Mammary epithelial cell (primary cell): ENCODE measurements around the gene POLA1.

Experiments used
- EZH2 ChIP-seq: IDR thresholded peaks from 2 replicates; pipeline ENCODE4 v1.6.1; 2012; ENCODE audit warnings: low read length, inconsistent platforms, borderline replicate concordance
- TF ChIP-seq, protein P1 (sequence below), 2 donors: IDR thresholded peaks in 1 of 2; conservative IDR thresholded peaks in 1 of 2; 2 replicates each; pipeline ENCODE4 v1.5.1; 2011 to 2012; ENCODE audit warnings: inconsistent platforms in 2 of 2, low read length in 2 of 2, mild to moderate bottlenecking in 2 of 2, control low read depth in 1 of 2, low read depth in 1 of 2; ENCODE audit not compliant: insufficient read depth in 1 of 2; ENCODE audit errors: extremely low read depth in 1 of 2

DNA sequence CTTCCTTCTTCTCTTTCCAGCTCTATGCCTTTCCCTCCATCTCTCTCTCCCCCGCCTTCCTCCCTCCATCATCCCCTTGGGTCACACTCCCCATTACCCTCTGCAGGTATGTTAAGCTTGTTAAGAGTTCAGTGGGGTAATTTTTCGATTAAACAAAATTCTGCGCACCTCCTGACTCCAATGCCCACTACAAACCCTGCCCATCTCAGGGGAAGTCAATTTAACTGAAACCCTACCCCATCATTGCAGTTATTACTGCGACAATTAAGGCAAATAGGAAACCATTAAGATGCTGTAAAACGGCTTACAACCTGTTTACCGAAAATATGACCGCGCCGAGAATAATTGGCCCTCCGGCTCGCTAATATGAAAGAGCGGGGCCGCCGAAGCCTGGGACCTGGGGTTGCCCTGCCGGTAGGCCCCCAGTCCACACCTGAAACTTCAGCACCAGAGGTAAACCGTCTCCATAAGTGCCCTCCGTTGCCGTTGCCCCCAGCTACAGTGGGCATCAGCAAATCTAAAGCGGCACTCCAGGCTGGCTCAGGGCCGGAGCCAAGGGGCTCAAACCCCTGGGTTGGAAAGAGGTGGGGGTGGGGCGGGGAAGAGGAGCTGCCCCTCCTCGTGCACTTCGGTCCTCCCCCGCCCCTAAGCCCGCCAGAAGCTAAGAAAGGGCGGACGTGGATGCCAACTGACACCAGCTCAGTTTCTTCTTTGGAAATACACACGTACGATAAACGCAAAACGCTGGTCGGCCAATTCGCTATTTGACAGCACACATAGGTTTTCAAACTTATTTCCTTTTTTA lies 317.3 kb downstream of the POLA1 start:
- TF ChIP-seq, protein P1, sequence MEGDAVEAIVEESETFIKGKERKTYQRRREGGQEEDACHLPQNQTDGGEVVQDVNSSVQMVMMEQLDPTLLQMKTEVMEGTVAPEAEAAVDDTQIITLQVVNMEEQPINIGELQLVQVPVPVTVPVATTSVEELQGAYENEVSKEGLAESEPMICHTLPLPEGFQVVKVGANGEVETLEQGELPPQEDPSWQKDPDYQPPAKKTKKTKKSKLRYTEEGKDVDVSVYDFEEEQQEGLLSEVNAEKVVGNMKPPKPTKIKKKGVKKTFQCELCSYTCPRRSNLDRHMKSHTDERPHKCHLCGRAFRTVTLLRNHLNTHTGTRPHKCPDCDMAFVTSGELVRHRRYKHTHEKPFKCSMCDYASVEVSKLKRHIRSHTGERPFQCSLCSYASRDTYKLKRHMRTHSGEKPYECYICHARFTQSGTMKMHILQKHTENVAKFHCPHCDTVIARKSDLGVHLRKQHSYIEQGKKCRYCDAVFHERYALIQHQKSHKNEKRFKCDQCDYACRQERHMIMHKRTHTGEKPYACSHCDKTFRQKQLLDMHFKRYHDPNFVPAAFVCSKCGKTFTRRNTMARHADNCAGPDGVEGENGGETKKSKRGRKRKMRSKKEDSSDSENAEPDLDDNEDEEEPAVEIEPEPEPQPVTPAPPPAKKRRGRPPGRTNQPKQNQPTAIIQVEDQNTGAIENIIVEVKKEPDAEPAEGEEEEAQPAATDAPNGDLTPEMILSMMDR (conservative IDR thresholded peaks at IDR 0.05 in 1 of 2, IDR thresholded peaks at IDR 0.05 in 1 of 2; ENCODE audit: extremely low read depth in 1 of 2, insufficient read depth in 1 of 2, low read depth in 1 of 2, low read length in 2 of 2): no peak
- peak; percentile 19 for TF ChIP-seq EZH2
